ENCODE data around the gene BTG2.

Gene BTG2

DNA sequence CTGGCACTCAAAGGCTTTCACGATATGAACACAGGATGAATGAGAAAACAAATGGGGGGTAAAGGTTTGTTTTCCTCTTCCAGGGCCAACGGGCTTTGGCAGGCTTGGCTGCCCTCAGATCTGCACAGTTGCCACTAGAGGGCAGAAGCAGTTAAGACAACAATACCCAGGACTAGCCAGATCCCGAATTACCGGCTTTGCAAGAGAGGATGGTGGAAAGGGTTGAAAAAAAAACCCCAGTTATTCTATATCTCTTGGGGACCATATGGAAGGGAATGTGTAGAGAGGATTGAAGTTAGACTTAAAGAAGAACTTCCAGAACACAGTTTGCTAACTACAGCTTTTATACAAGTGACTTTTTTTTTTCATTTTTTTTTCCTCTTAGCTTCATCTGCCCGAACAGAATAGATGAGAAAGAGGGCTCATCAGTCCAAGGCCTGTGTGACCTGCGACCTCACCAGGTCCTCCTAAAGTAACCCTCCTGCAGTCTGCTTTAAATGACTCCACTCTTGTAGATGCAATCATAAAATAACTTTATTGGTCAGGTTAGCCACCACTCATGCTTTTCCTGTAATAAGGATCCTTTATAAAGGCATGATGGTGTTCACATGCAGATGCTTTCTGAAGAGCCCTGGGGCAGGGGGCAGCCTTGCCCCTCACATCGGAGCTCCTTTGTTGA lies 34.9 kb downstream of the BTG2 start:
- peak overlapping the region; percentile 5 for H2AFZ ChIP-seq (ENCODE audit: low read length)
- no peak overlapping the region for H3K14ac ChIP-seq (ENCODE audit: low read length)
- H3K4me3 ChIP-seq (ENCODE audit: low read length in 2 of 2), result no peak overlapping the region
- H3K79me1 ChIP-seq (ENCODE audit: low read depth, low read length), result no peaks in the 10 kb centered on the region
- H2AK5ac ChIP-seq (ENCODE audit: low read depth, low read length), result no peak overlapping the region
- H3K4me1 ChIP-seq (ENCODE audit: control insufficient read depth in 2 of 2, insufficient read depth in 1 of 2, low read depth in 1 of 2, low read length in 2 of 2), result peaks cover 6 to 9% of the 10 kb centered on the region in 2 donors
- H2BK5ac ChIP-seq (ENCODE audit: low read length), result no peak overlapping the region
- H2BK12ac ChIP-seq (ENCODE audit: low read length), result no peak overlapping the region
- no peak overlapping the region for H4K91ac ChIP-seq (ENCODE audit: low read depth, low read length, poor library complexity)
- no peak overlapping the region for H3K23ac ChIP-seq (ENCODE audit: low read depth, low read length, poor library complexity)
- peak; percentile 72 for DNase-seq (ENCODE audit: low spot score)
- H3K9ac ChIP-seq (ENCODE audit: low read depth, low read length, poor library complexity), result no peak overlapping the region
- H3K18ac ChIP-seq (ENCODE audit: low read length), result no peak overlapping the region
- H3K27me3 ChIP-seq (ENCODE audit: control insufficient read depth in 3 of 3, insufficient read depth in 3 of 3, low read depth in 1 of 3, low read length in 3 of 3), result peaks cover 0 to 53% (median 0%) of the 10 kb centered on the region in 3 experiments
- H3K4ac ChIP-seq (ENCODE audit: low read length), result no peak overlapping the region
- H3K27ac ChIP-seq (replicated peaks; ENCODE audit: low read length), result no peak overlapping the region
- H2BK120ac ChIP-seq (ENCODE audit: low read depth, low read length), result no peak overlapping the region
- no peak overlapping the region for H2BK15ac ChIP-seq (ENCODE audit: low read length)
- H3K4me2 ChIP-seq (ENCODE audit: insufficient read depth, low read length, poor library complexity, severe bottlenecking), result no peak overlapping the region
- no CpG with 5 or more reads among the region's 7 CpGs for WGBS, 2 donors (ENCODE audit: extremely low coverage in 2 of 2, insufficient read length in 2 of 2, insufficient replicate concordance in 1 of 2)
- no peaks in the 10 kb centered on the region for H3K9me3 ChIP-seq (replicated peaks in 1 of 2; ENCODE audit: control insufficient read depth in 2 of 2, insufficient read depth in 1 of 2, low read depth in 1 of 2, low read length in 2 of 2)
- H3K36me3 ChIP-seq (replicated peaks in 1 of 2; ENCODE audit: control insufficient read depth in 2 of 2, insufficient read depth in 2 of 2, low read length in 2 of 2), result no peaks in the 10 kb centered on the region
- H4K8ac ChIP-seq (ENCODE audit: low read depth, low read length), result no peak overlapping the region

DNA sequence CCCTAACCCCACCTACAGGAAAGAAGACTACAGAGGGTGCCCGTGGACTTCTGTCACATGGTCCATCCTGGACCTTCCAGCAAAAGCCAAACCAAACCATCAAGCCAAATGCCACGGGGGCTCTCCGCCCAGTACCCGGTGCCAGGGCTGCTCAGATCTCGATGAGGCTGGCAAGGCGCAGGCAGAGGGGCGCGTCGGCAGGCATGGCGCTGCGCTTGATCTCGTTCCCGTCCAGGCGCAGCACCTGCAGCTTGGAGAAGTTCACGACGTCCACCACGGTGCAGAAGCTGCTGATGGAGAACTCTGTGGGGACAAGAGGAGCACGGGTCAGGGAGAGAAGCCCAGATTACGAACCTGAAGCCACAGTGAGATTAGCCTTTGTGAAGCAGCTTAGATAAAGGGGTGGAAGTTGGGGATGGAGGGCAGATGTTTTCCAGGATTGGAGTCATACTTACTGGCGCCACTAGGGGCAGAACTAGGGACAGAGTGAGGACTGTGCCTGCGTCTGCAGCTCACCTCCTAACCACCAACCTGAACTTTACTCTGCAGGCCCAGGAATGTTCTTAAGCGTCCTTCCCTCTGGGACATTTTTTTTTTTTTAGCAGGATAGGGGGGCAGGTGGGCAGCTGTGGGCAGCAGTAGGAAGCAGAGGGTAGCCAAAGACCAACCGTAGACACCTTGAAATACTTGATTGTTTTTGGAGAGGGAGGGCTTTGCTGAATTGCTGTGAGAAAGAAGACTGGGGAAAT lies 37.0 kb downstream of the BTG2 start:
- Histone ChIP-seq H2BK12ac (ENCODE audit: low read length) (peak overlapping the region; percentile 58), H3K4me2 (ENCODE audit: insufficient read depth, low read length, poor library complexity, severe bottlenecking) (no peak overlapping the region), H3K79me1 (ENCODE audit: low read depth, low read length) (no peaks in the 10 kb centered on the region), H3K36me3 (replicated peaks in 1 of 2; ENCODE audit: control insufficient read depth in 2 of 2, insufficient read depth in 2 of 2, low read length in 2 of 2) (no peaks in the 10 kb centered on the region), H3K9ac (ENCODE audit: low read depth, low read length, poor library complexity) (no peak overlapping the region), H3K27ac (replicated peaks; ENCODE audit: low read length) (no peak overlapping the region), H3K9me3 (replicated peaks in 1 of 2; ENCODE audit: control insufficient read depth in 2 of 2, insufficient read depth in 1 of 2, low read depth in 1 of 2, low read length in 2 of 2) (no peaks in the 10 kb centered on the region), H3K14ac (ENCODE audit: low read length) (no peak overlapping the region), H3K23ac (ENCODE audit: low read depth, low read length, poor library complexity) (no peak overlapping the region), H3K4me1 (ENCODE audit: control insufficient read depth in 2 of 2, insufficient read depth in 1 of 2, low read depth in 1 of 2, low read length in 2 of 2) (peaks cover 6 to 9% of the 10 kb centered on the region in 2 donors), H3K18ac (ENCODE audit: low read length) (peak overlapping the region; percentile 84), H3K27me3 (ENCODE audit: control insufficient read depth in 3 of 3, insufficient read depth in 3 of 3, low read depth in 1 of 3, low read length in 3 of 3) (peaks cover 0 to 69% (median 0%) of the 10 kb centered on the region in 3 experiments), H2BK120ac (ENCODE audit: low read depth, low read length) (peak overlapping the region; percentile 23), H4K8ac (ENCODE audit: low read depth, low read length) (no peak overlapping the region), H2AFZ (ENCODE audit: low read length) (no peak overlapping the region), H2BK15ac (ENCODE audit: low read length) (peak overlapping the region; percentile 49), H2BK5ac (ENCODE audit: low read length) (no peak overlapping the region), H4K91ac (ENCODE audit: low read depth, low read length, poor library complexity) (peak overlapping the region; percentile 97), H2AK5ac (ENCODE audit: low read depth, low read length) (peak overlapping the region; percentile 52), H3K4me3 (ENCODE audit: low read length in 2 of 2) (no peak overlapping the region), H3K4ac (ENCODE audit: low read length) (no peak overlapping the region)
- WGBS, 2 donors (ENCODE audit: extremely low coverage in 2 of 2, insufficient read length in 2 of 2, insufficient replicate concordance in 1 of 2), result no CpG with 5 or more reads among the region's 23 CpGs
- peak; percentile 62 for DNase-seq (ENCODE audit: low spot score)

DNA sequence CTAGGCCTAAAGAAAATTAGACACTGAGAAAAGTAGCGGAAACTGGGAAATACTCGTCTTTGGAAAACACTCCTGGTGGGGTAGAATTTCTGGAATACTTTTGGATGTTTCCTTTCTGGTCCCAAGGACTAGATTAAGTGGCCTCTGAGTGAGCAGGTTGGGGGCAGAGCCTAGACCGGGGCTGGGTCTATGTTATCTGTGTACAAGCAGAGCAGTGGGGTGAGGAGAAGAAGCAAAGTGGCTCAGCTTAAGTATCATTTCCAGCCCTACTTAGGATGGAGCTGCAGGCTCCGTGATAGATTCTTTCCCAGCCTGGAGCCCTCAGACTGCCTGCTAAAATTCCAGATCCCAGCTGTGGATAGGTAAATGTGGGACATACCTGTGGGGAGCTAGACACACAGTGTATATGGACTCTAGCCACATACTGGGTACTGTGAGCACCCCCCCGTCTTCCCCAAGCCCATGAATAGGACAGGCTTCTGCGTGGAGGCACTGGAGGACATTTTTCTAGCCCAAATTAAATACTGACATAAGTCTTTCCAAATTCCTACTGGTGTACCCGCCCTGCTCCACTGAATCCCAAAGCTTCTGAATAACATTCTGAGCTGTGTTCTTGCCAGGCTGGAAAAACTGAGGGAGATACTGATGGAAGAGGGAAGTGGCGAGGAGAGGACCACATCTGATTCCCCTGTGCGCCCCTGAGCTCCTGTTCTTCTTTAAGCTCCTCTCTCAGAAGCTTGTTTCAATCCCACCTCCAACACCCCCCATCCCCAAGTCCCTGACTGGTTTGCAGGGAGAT lies 38.8 kb downstream of the BTG2 start:
- no peak overlapping the region for H3K23ac ChIP-seq (ENCODE audit: low read depth, low read length, poor library complexity)
- H4K91ac ChIP-seq (ENCODE audit: low read depth, low read length, poor library complexity), result no peak overlapping the region
- WGBS, 2 donors (ENCODE audit: extremely low coverage in 2 of 2, insufficient read length in 2 of 2, insufficient replicate concordance in 1 of 2), result no CpG with 5 or more reads among the region's 9 CpGs
- no peak overlapping the region for H2AK5ac ChIP-seq (ENCODE audit: low read depth, low read length)
- no peaks in the 10 kb centered on the region for H3K36me3 ChIP-seq (replicated peaks in 1 of 2; ENCODE audit: control insufficient read depth in 2 of 2, insufficient read depth in 2 of 2, low read length in 2 of 2)
- DNase-seq (ENCODE audit: low spot score), result no peak
- no peak overlapping the region for H3K4ac ChIP-seq (ENCODE audit: low read length)
- no peak overlapping the region for H3K18ac ChIP-seq (ENCODE audit: low read length)
- no peak overlapping the region for H3K14ac ChIP-seq (ENCODE audit: low read length)
- no peak overlapping the region for H2BK5ac ChIP-seq (ENCODE audit: low read length)
- no peak overlapping the region for H2BK120ac ChIP-seq (ENCODE audit: low read depth, low read length)
- H3K4me3 ChIP-seq (ENCODE audit: low read length in 2 of 2), result no peak overlapping the region
- peaks cover 0 to 77% (median 0%) of the 10 kb centered on the region in 3 experiments for H3K27me3 ChIP-seq (ENCODE audit: control insufficient read depth in 3 of 3, insufficient read depth in 3 of 3, low read depth in 1 of 3, low read length in 3 of 3)
- H2BK15ac ChIP-seq (ENCODE audit: low read length), result no peak overlapping the region
- H3K9me3 ChIP-seq (replicated peaks in 1 of 2; ENCODE audit: control insufficient read depth in 2 of 2, insufficient read depth in 1 of 2, low read depth in 1 of 2, low read length in 2 of 2), result no peaks in the 10 kb centered on the region
- no peak overlapping the region for H3K4me2 ChIP-seq (ENCODE audit: insufficient read depth, low read length, poor library complexity, severe bottlenecking)
- H4K8ac ChIP-seq (ENCODE audit: low read depth, low read length), result no peak overlapping the region
- no peak overlapping the region for H3K9ac ChIP-seq (ENCODE audit: low read depth, low read length, poor library complexity)
- H3K79me1 ChIP-seq (ENCODE audit: low read depth, low read length), result no peaks in the 10 kb centered on the region
- no peak overlapping the region for H2AFZ ChIP-seq (ENCODE audit: low read length)
- H3K27ac ChIP-seq (replicated peaks; ENCODE audit: low read length), result no peak overlapping the region
- H3K4me1 ChIP-seq (ENCODE audit: control insufficient read depth in 2 of 2, insufficient read depth in 1 of 2, low read depth in 1 of 2, low read length in 2 of 2), result peaks cover 6% of the 10 kb centered on the region in 2 donors
- no peak overlapping the region for H2BK12ac ChIP-seq (ENCODE audit: low read length)

Data from neuronal stem cell (in vitro differentiated cells).